AML-193 (cell line): ENCODE measurements around the gene KCNS1.

ENCODE experiments used
- DNase-seq, 2 experiments: peaks; one replicate each; lab custom pipeline; 2025; lab: John Stamatoyannopoulos, UW

KCNS1 gene

GRCh38 chr20:45105317-45105716 is 4.4 kb upstream of the KCNS1 start:
- DNase-seq, result no peak

- no peak for DNase-seq
Measured at GRCh38 chr20:45104786-45105185, 3.9 kb upstream of the KCNS1 start.

- DNase-seq, result no peak
Measured at GRCh38 chr20:45103072-45103471, 2.1 kb upstream of the KCNS1 start.

GRCh38 chr20:45101333-45101850 is 465 bp upstream of the KCNS1 start:
- no peak for DNase-seq

- DNase-seq, result no peak
Measured at GRCh38 chr20:45098103-45098773, 2.7 kb downstream of the KCNS1 start.

GRCh38 chr20:45097485-45098102 is 3.3 kb downstream of the KCNS1 start:
- no peak for DNase-seq

- DNase-seq, result no peak
Measured at GRCh38 chr20:45096781-45097180, 4.1 kb downstream of the KCNS1 start.

- peak; percentile 50 to 62 for DNase-seq
Measured at GRCh38 chr20:45095805-45096238, 5.1 kb downstream of the KCNS1 start.

GRCh38 chr20:45094864-45095574 is 5.9 kb downstream of the KCNS1 start:
- no peak for DNase-seq

GRCh38 chr20:45094201-45094600 is 6.7 kb downstream of the KCNS1 start:
- no peak for DNase-seq

- DNase-seq, result no peak
Measured at GRCh38 chr20:45092898-45093297, 8.0 kb downstream of the KCNS1 start.

- no peak for DNase-seq
Measured at GRCh38 chr20:45091366-45091765, 9.6 kb downstream of the KCNS1 start.

GRCh38 chr20:45090481-45090880 is 10.4 kb downstream of the KCNS1 start:
- no peak for DNase-seq

GRCh38 chr20:45088247-45088646 is 12.7 kb downstream of the KCNS1 start:
- DNase-seq, result no peak

GRCh38 chr20:45087814-45088213 is 13.1 kb downstream of the KCNS1 start:
- DNase-seq, result no peak

- peak; percentile 31 to 41 for DNase-seq
Measured at GRCh38 chr20:45087097-45087790, 13.7 kb downstream of the KCNS1 start.

GRCh38 chr20:45085867-45086266 is 15.1 kb downstream of the KCNS1 start:
- no peak for DNase-seq

GRCh38 chr20:45085289-45085688 is 15.6 kb downstream of the KCNS1 start:
- DNase-seq, result no peak

- no peak for DNase-seq
Measured at GRCh38 chr20:45083127-45083526, 17.8 kb downstream of the KCNS1 start.

- DNase-seq, result no peak
Measured at GRCh38 chr20:45082468-45082867, 18.5 kb downstream of the KCNS1 start.

GRCh38 chr20:45080867-45081624 is 19.9 kb downstream of the KCNS1 start:
- DNase-seq, result peak; percentile 17 to 44

- DNase-seq, result no peak
Measured at GRCh38 chr20:45077559-45077958, 23.4 kb downstream of the KCNS1 start.
